Peyer's patch (tissue), 4 donors: ENCODE measurements around the gene SAPCD2.

Experiments
- POLR2A ChIP-seq, 2 donors: fragments of 450-650 bp; IDR thresholded peaks; one replicate each; pipeline ENCODE4 v1.5.1; 2017; ENCODE audit warnings: antibody characterized with exemption in 2 of 2, mild to moderate bottlenecking in 2 of 2, moderate library complexity in 2 of 2
- TF ChIP-seq, protein P1 (sequence below), 6 experiments: fragments of 450-650 bp in 4 of 6; fragments of 200-600 bp in 2 of 6; sonication (generic) in 1 of 6; IDR thresholded peaks; one replicate each; pipeline ENCODE4 v1.5.1; 2017 to 2019; ENCODE audit warnings: antibody characterized with exemption in 6 of 6, mild to moderate bottlenecking in 3 of 6, moderate library complexity in 1 of 6

DNA sequence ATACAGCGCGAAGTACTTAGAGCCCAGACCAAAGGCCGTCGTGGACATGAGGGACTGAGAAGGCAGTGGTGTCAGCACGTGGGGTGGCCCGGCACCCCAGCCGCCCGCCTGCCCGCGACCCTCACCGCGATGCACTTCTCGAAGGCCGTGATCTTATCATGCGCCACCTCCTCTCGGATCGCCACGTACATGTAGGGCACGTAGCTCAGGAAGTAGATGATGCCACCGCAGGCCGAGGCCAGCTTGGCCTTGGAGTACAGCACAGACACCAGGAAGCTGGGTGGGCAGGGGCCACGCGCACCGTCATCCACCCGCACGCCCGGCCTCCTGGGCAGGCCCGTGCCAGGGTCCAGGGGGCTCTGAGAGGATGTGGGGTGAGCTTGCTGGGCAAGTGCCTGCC, 53.3 kb downstream of the SAPCD2 start:
- TF ChIP-seq, protein P1, sequence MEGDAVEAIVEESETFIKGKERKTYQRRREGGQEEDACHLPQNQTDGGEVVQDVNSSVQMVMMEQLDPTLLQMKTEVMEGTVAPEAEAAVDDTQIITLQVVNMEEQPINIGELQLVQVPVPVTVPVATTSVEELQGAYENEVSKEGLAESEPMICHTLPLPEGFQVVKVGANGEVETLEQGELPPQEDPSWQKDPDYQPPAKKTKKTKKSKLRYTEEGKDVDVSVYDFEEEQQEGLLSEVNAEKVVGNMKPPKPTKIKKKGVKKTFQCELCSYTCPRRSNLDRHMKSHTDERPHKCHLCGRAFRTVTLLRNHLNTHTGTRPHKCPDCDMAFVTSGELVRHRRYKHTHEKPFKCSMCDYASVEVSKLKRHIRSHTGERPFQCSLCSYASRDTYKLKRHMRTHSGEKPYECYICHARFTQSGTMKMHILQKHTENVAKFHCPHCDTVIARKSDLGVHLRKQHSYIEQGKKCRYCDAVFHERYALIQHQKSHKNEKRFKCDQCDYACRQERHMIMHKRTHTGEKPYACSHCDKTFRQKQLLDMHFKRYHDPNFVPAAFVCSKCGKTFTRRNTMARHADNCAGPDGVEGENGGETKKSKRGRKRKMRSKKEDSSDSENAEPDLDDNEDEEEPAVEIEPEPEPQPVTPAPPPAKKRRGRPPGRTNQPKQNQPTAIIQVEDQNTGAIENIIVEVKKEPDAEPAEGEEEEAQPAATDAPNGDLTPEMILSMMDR (IDR thresholded peaks at IDR 0.05) = no peak
- no peak for TF ChIP-seq POLR2A (IDR thresholded peaks at IDR 0.05)
